Mucosa of descending colon (tissue), 3 donors: ENCODE measurements around the gene FCER1G. TPM values are rescaled to one million over a fixed set of nuclear protein-coding genes. Genes with fewer than 3 reads are reported as not detected.
A peak's percentile ranks its signal among the peaks of the same experiment; 100 is the strongest.

Experiments
- ATAC-seq: fragments of 200-7000 bp; cut with Tn5 transposase; one replicate; pipeline ENCODE4 v1.9.1; 2020; ENCODE audit warnings: mild to moderate bottlenecking, moderate library complexity
- DNase-seq, 3 donors: peaks; one replicate each; pipeline ENCODE4 v3.0.0-alpha.2; 2020
- H3K36me3 ChIP-seq: fragments of 200-600 bp; one replicate; pipeline ENCODE4 v1.8.0; 2021; ENCODE audit warnings: low read depth, mild to moderate bottlenecking
- H3K4me1 ChIP-seq: fragments of 200-600 bp; one replicate; pipeline ENCODE4 v1.8.0; 2021; ENCODE audit warnings: low read depth, mild to moderate bottlenecking
- H3K4me3 ChIP-seq: fragments of 200-600 bp; one replicate; pipeline ENCODE4 v1.8.0; 2021; ENCODE audit warnings: mild to moderate bottlenecking
- H3K9me3 ChIP-seq: fragments of 200-600 bp; one replicate; pipeline ENCODE4 v1.8.0; 2021; ENCODE audit warnings: mild to moderate bottlenecking
- intact Hi-C, 2 donors: fragments of 100-400 bp; cut with DNase I in 1 of 2; cut with micrococcal nuclease in 1 of 2; formaldehyde crosslinking; loops; one replicate each; pipeline versions ENCODE4 v1.11.0 to v1.11.1; 2022; cut with DNase I, micrococcal nuclease
- total RNA-seq, 3 donors: library from RNA; stranded (reverse); fragmentation: NEBNext Ultra II Directional in 2 of 3; extraction: Animal tissue kit (Norgen Biotek cat#: 25700) in 2 of 3; gene quantifications; one replicate each; pipeline versions ENCODE4 v1.2.1 to v1.2.4, GENCODE V29; 2021 to 2023
- TF ChIP-seq, protein P1 (sequence below): fragments of 200-600 bp; IDR thresholded peaks from one replicate; pipeline ENCODE4 v1.8.0; 2022; ENCODE audit warnings: antibody characterized with exemption, mild to moderate bottlenecking
- donor health status: DM: no; HTN: no; CAD: no; lungs with moderate emphysema.
- donor health status: DM: no; HTN: no; CAD: no.
- donor health status: DM: no; HTN: yes; CAD: no.

FCER1G gene
- total RNA-seq, 3 donors from 2014 or later: 5.8 to 43.9 (median 27.1) TPM

DNA sequence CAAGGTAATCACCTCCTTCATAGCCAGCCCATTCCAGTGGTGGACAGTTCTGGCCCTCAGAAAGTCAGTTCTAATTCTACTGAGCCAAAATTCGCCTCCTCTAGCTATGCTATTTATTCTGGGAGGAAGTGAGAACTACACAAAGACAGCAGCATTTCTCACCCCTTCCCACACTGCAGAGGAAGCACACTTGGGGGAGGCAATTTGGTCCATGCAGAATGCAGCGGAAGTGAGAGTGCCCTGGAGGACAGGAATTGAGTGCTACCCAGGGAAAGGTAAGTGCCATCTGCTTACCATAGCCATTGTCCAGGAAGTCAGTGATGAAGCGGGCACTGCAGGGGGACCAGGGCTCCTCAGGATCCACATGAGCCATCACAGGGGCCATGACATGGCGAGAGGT, 19.9 kb upstream of the FCER1G start:
- TF ChIP-seq, protein P1, sequence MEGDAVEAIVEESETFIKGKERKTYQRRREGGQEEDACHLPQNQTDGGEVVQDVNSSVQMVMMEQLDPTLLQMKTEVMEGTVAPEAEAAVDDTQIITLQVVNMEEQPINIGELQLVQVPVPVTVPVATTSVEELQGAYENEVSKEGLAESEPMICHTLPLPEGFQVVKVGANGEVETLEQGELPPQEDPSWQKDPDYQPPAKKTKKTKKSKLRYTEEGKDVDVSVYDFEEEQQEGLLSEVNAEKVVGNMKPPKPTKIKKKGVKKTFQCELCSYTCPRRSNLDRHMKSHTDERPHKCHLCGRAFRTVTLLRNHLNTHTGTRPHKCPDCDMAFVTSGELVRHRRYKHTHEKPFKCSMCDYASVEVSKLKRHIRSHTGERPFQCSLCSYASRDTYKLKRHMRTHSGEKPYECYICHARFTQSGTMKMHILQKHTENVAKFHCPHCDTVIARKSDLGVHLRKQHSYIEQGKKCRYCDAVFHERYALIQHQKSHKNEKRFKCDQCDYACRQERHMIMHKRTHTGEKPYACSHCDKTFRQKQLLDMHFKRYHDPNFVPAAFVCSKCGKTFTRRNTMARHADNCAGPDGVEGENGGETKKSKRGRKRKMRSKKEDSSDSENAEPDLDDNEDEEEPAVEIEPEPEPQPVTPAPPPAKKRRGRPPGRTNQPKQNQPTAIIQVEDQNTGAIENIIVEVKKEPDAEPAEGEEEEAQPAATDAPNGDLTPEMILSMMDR: no peak
- Histone ChIP-seq H3K4me3 (no peak overlapping the region), H3K36me3 (no peaks in the 10 kb centered on the region), H3K4me1 (peaks cover 2% of the 10 kb centered on the region), H3K9me3 (no peaks in the 10 kb centered on the region)
- intact Hi-C loops: loop anchor here in 1 of 2 donors (10.0 kb wide), 1 partner anchor 190 kb away; no protein-coding TSS in a partner anchor
- ATAC-seq (no peak), DNase-seq (no peak)

DNA sequence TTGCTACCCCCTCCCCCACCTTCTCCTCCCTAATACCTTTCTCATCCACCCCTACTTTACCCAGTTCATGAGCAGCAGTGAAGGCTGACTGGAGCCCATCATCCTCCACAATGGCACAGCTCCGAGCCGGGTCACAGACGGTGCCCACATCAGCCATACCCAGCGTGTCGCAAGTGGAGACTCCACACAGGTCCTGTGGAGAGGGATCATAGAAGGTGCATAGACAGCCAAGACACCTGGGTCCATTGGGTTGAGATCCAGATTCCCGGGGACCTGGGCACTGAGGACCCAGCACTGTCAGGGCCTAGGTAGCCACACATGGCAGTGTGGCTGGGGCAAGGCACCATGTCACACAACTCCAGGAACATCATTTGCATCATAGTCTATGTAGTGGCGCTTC, 19.0 kb upstream of the FCER1G start:
- TF ChIP-seq, protein P1: no peak
- no peak for ATAC-seq
- H3K4me1 ChIP-seq: peaks cover 4% of the 10 kb centered on the region
- intact Hi-C loops: loop anchor here in 1 of 2 donors (10.0 kb wide), 1 partner anchor 189 kb away; no protein-coding TSS in a partner anchor
- no peak for DNase-seq
- H3K9me3 ChIP-seq: no peaks in the 10 kb centered on the region
- H3K4me3 ChIP-seq: no peak overlapping the region
- no peaks in the 10 kb centered on the region for H3K36me3 ChIP-seq

GRCh38 chr1:161196521-161197451, 18.3 kb upstream of the FCER1G start:
- intact Hi-C loops: loop anchor here in 1 of 2 donors (10.0 kb wide), 1 partner anchor 188 kb away; no protein-coding TSS in a partner anchor
- TF ChIP-seq, protein P1: no peak
- no peak overlapping the region for H3K4me3 ChIP-seq
- ATAC-seq (no peak), DNase-seq (peak in 1 of 3 donors; percentile 62)
- H3K4me1 ChIP-seq: peaks cover 10% of the 10 kb centered on the region
- no peaks in the 10 kb centered on the region for H3K36me3 ChIP-seq
- no peaks in the 10 kb centered on the region for H3K9me3 ChIP-seq

DNA sequence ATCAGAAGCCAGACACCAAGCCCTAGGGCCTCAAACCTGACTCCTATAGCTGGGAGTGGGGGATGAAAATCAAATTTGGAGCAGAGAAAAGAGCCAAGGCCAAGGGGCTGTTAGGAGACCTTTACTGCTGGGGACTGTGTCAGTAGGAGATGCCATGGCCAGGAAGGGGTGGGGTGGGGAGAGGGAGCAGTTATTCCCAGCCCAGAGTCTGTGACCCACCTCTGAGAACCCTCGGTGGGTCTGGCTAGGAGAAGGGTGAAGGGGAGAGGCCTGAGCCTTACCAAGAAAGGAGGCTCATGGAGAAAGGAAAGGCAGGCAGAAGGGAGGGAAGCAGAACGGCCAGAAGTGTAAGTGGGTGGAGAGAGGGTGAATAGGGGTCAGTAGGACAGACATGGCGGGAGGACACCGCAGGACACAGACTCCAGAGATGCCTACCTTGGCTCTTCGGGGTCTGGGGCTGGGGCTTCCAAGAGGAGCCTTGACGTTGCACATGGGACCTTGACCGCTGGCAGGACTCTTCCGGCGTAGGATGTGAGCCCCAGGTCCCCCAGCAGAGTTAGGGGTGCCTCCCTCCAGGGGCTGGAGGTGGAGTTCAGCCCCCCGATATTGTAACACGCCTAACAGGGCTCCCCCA, 17.4 kb upstream of the FCER1G start:
- ATAC-seq: no peak
- H3K4me1 ChIP-seq: peaks cover 13% of the 10 kb centered on the region
- TF ChIP-seq, protein P1: no peak
- no peaks in the 10 kb centered on the region for H3K9me3 ChIP-seq
- no peak for DNase-seq
- H3K36me3 ChIP-seq: no peaks in the 10 kb centered on the region
- intact Hi-C loops: loop anchor here in 1 of 2 donors (10.0 kb wide), 1 partner anchor 187 kb away; no protein-coding TSS in a partner anchor
- no peak overlapping the region for H3K4me3 ChIP-seq

- Histone ChIP-seq H3K4me3 (no peak overlapping the region), H3K36me3 (no peaks in the 10 kb centered on the region), H3K4me1 (peaks cover 17% of the 10 kb centered on the region), H3K9me3 (no peaks in the 10 kb centered on the region)
- ATAC-seq (no peak), DNase-seq (no peak)
- intact Hi-C loops: loop anchor here in 1 of 2 donors (10.0 kb wide), 1 partner anchor 186 kb away; no protein-coding TSS in a partner anchor
- TF ChIP-seq, protein P1: no peak
Measured at GRCh38 chr1:161198194-161198896, 16.8 kb upstream of the FCER1G start.
